PFSK-1 (cell line): ENCODE data around the gene ADAMTS17.

Experiments used
- POLR2AphosphoS5 ChIP-seq: IDR thresholded peaks from 2 replicates; pipeline ENCODE4 v1.6.1; 2012; ENCODE audit warnings: low read depth, mild to moderate bottlenecking, control low read depth, low read length, moderate library complexity
- TAF1 ChIP-seq: IDR thresholded peaks from 2 replicates; pipeline ENCODE4 v1.6.1; 2012; ENCODE audit warnings: low read length, control low read depth, borderline replicate concordance; ENCODE audit not compliant: insufficient read depth

- TF ChIP-seq POLR2AphosphoS5: no peak
- TF ChIP-seq TAF1: no peak
Measured at GRCh38 chr15:100189319-100189718, 152.5 kb downstream of the ADAMTS17 start.
